ENCODE data around the gene PKD1L1.

DNA sequence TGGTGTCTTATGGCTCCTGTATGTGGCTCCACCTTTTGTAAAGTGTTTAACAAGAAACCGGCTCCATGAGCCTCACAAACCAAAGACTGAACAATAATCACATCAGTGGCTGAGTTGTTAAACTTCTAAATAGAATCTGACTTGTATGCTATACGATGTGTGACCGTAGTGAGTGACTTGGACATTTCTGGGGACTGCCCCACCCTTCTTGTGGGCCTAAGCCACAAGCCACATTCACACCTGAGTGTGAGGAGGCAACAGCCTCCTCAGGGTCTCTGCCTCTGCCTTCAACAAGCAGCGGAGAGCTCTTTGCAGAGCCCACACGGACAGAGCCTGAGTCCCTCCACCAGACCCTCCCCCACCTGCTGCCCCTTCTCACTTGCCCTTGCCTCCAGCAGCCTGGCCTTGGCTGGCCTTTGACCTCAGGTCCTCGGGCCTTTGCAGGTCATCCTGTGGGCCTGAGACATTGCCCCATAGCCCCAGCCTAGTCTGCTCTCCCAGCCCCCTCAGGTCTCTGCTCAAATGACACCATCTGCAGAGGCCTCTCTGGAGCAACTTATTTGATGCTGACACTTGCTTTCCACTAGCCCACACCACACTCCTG is 209.6 kb downstream of the PKD1L1 start:
- TF ChIP-seq, protein P1, sequence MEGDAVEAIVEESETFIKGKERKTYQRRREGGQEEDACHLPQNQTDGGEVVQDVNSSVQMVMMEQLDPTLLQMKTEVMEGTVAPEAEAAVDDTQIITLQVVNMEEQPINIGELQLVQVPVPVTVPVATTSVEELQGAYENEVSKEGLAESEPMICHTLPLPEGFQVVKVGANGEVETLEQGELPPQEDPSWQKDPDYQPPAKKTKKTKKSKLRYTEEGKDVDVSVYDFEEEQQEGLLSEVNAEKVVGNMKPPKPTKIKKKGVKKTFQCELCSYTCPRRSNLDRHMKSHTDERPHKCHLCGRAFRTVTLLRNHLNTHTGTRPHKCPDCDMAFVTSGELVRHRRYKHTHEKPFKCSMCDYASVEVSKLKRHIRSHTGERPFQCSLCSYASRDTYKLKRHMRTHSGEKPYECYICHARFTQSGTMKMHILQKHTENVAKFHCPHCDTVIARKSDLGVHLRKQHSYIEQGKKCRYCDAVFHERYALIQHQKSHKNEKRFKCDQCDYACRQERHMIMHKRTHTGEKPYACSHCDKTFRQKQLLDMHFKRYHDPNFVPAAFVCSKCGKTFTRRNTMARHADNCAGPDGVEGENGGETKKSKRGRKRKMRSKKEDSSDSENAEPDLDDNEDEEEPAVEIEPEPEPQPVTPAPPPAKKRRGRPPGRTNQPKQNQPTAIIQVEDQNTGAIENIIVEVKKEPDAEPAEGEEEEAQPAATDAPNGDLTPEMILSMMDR (IDR thresholded peaks at IDR 0.05), result no peak
- TF ChIP-seq, protein P2, sequence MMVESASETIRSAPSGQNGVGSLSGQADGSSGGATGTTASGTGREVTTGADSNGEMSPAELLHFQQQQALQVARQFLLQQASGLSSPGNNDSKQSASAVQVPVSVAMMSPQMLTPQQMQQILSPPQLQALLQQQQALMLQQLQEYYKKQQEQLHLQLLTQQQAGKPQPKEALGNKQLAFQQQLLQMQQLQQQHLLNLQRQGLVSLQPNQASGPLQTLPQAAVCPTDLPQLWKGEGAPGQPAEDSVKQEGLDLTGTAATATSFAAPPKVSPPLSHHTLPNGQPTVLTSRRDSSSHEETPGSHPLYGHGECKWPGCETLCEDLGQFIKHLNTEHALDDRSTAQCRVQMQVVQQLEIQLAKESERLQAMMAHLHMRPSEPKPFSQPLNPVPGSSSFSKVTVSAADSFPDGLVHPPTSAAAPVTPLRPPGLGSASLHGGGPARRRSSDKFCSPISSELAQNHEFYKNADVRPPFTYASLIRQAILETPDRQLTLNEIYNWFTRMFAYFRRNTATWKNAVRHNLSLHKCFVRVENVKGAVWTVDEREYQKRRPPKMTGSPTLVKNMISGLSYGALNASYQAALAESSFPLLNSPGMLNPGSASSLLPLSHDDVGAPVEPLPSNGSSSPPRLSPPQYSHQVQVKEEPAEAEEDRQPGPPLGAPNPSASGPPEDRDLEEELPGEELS (CRISPR knock-in tag; IDR thresholded peaks at IDR 0.05), result no peak
- TF ChIP-seq ATF2 (CRISPR knock-in tag; IDR thresholded peaks at IDR 0.05; ENCODE audit: borderline replicate concordance, low read depth), result no peak
- TF ChIP-seq ZNF232 (CRISPR knock-in tag; IDR thresholded peaks at IDR 0.05), result no peak
- TF ChIP-seq, protein P3, sequence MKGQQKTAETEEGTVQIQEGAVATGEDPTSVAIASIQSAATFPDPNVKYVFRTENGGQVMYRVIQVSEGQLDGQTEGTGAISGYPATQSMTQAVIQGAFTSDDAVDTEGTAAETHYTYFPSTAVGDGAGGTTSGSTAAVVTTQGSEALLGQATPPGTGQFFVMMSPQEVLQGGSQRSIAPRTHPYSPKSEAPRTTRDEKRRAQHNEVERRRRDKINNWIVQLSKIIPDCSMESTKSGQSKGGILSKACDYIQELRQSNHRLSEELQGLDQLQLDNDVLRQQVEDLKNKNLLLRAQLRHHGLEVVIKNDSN (CRISPR knock-in tag; IDR thresholded peaks at IDR 0.05), result no peak
- TF ChIP-seq FOXK1 (CRISPR knock-in tag; IDR thresholded peaks at IDR 0.05), result no peak
- TF ChIP-seq, protein P4, sequence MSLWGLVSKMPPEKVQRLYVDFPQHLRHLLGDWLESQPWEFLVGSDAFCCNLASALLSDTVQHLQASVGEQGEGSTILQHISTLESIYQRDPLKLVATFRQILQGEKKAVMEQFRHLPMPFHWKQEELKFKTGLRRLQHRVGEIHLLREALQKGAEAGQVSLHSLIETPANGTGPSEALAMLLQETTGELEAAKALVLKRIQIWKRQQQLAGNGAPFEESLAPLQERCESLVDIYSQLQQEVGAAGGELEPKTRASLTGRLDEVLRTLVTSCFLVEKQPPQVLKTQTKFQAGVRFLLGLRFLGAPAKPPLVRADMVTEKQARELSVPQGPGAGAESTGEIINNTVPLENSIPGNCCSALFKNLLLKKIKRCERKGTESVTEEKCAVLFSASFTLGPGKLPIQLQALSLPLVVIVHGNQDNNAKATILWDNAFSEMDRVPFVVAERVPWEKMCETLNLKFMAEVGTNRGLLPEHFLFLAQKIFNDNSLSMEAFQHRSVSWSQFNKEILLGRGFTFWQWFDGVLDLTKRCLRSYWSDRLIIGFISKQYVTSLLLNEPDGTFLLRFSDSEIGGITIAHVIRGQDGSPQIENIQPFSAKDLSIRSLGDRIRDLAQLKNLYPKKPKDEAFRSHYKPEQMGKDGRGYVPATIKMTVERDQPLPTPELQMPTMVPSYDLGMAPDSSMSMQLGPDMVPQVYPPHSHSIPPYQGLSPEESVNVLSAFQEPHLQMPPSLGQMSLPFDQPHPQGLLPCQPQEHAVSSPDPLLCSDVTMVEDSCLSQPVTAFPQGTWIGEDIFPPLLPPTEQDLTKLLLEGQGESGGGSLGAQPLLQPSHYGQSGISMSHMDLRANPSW (CRISPR knock-in tag; conservative IDR thresholded peaks at IDR 0.05; ENCODE audit: low read depth), result no peak
- TF ChIP-seq, protein P5, sequence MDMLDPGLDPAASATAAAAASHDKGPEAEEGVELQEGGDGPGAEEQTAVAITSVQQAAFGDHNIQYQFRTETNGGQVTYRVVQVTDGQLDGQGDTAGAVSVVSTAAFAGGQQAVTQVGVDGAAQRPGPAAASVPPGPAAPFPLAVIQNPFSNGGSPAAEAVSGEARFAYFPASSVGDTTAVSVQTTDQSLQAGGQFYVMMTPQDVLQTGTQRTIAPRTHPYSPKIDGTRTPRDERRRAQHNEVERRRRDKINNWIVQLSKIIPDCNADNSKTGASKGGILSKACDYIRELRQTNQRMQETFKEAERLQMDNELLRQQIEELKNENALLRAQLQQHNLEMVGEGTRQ (CRISPR knock-in tag; IDR thresholded peaks at IDR 0.05), result no peak
- TF ChIP-seq, protein P6, sequence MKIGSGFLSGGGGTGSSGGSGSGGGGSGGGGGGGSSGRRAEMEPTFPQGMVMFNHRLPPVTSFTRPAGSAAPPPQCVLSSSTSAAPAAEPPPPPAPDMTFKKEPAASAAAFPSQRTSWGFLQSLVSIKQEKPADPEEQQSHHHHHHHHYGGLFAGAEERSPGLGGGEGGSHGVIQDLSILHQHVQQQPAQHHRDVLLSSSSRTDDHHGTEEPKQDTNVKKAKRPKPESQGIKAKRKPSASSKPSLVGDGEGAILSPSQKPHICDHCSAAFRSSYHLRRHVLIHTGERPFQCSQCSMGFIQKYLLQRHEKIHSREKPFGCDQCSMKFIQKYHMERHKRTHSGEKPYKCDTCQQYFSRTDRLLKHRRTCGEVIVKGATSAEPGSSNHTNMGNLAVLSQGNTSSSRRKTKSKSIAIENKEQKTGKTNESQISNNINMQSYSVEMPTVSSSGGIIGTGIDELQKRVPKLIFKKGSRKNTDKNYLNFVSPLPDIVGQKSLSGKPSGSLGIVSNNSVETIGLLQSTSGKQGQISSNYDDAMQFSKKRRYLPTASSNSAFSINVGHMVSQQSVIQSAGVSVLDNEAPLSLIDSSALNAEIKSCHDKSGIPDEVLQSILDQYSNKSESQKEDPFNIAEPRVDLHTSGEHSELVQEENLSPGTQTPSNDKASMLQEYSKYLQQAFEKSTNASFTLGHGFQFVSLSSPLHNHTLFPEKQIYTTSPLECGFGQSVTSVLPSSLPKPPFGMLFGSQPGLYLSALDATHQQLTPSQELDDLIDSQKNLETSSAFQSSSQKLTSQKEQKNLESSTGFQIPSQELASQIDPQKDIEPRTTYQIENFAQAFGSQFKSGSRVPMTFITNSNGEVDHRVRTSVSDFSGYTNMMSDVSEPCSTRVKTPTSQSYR (CRISPR knock-in tag; IDR thresholded peaks at IDR 0.05), result no peak
- TF ChIP-seq TEAD4 (CRISPR knock-in tag; IDR thresholded peaks at IDR 0.05), result no peak
- no peak for TF ChIP-seq MAX (CRISPR knock-in tag; IDR thresholded peaks at IDR 0.05)
- no peak for TF ChIP-seq JUN (CRISPR knock-in tag; IDR thresholded peaks at IDR 0.05)
